Ovary (tissue), 9 donors: Measurements from ENCODE around the gene SDK1. TPM values are rescaled to one million over a fixed set of nuclear protein-coding genes. Genes with fewer than 3 reads are reported as not detected.

Experiments used
- DNase-seq, 5 donors: peaks; one replicate each; pipeline ENCODE4 v3.0.0-alpha.2; 2019 to 2020
- H3K27ac ChIP-seq, 2 donors: fragments of 200-600 bp; one replicate each; pipeline versions ENCODE4 v1.5.1 to v1.8.0; 2019 to 2022
- H3K27me3 ChIP-seq: fragments of 200-600 bp; one replicate; pipeline ENCODE4 v1.8.0; 2022
- H3K36me3 ChIP-seq: fragments of 200-600 bp; sonication (generic); one replicate; pipeline ENCODE4 v1.5.1; 2019
- H3K4me1 ChIP-seq: one replicate; pipeline ENCODE4 v1.8.1; 2013; ENCODE audit warnings: mild to moderate bottlenecking, moderate library complexity; ENCODE audit not compliant: insufficient read depth
- H3K4me3 ChIP-seq: fragments of 200-600 bp; sonication (generic); one replicate; pipeline ENCODE4 v1.5.1; 2017
- H3K9me3 ChIP-seq, 2 donors: fragments of 200-600 bp in 1 of 2; sonication (generic) in 1 of 2; one replicate each; pipeline versions ENCODE4 v1.5.1 to v1.8.1; 2013 to 2019; ENCODE audit warnings: mild to moderate bottlenecking in 1 of 2, moderate library complexity in 1 of 2
- CTCF ChIP-seq, 3 donors: fragments of 450-650 bp in 2 of 3; fragments of 200-600 bp in 1 of 3; IDR thresholded peaks; one replicate each; pipeline versions ENCODE4 v1.5.1 to v1.8.0; 2016 to 2022; ENCODE audit warnings: antibody characterized with exemption in 3 of 3, mild to moderate bottlenecking in 1 of 3
- EP300 ChIP-seq: sonication (generic); formaldehyde crosslinking; IDR thresholded peaks from one replicate; pipeline ENCODE4 v1.6.1; 2017; ENCODE audit warnings: antibody characterized with exemption
- POLR2A ChIP-seq: fragments of 450-650 bp; IDR thresholded peaks from one replicate; pipeline ENCODE4 v1.6.1; 2017; ENCODE audit warnings: antibody characterized with exemption, mild to moderate bottlenecking, moderate library complexity
- WGBS, 3 donors: extraction: QIAGEN DNeasy Blood & Tissue Kit in 1 of 3; methylation state at CpG; one replicate each; pipeline versions ENCODE4 v1.1.5 to v1.1.7; 2013 to 2017; 5-methylcytosine and 5-hydroxymethylcytosine counted together
- intact Hi-C, 4 donors: fragments of 100-400 bp; cut with DNase I; formaldehyde crosslinking; loops; one replicate each; pipeline versions ENCODE4 v1.11.0 to v1.15.1; 2022 to 2023
- polyA plus RNA-seq, 2 donors: library from polyadenylated mRNA; stranded (reverse); fragments of 200-250 nt in 1 of 2; fragments of 350-450 nt in 1 of 2; fragmentation: Illumina TruSeq in 1 of 2; extraction: RNeasy Lipid Tissue Mini Kit (QIAGEN cat#74804) in 1 of 2; gene quantifications; one replicate each; pipeline ENCODE4 v1.2.3, GENCODE V29; 2013 to 2014
- total RNA-seq, 7 donors: library from RNA; depleted of rRNA in 2 of 7; stranded (reverse); fragments of >200 nt in 2 of 7; fragmentation: NEBNext Ultra II Directional in 3 of 7; extraction: Animal tissue kit (Norgen Biotek cat#: 25700) in 3 of 7; gene quantifications; one replicate each; pipeline versions ENCODE4 v1.1.0 to v1.2.4, GENCODE V29; 2016 to 2023
- donor health status: DM: no; HTN: no; CAD: no; lungs with moderate emphysema.
- donor health status: DM: no; HTN: no; CAD: no.
- donor health status: Bipolar disorder and iron deficiency.
- donor health status: DM: yes; HTN: yes; CAD: no.
- donor health status: DM: no; HTN: no; CAD: no.
- donor health status: DM: yes; HTN: yes; CAD: no.

Gene SDK1
- total and polyA plus RNA-seq, 9 donors: 1.2 to 13.3 (median 4.4) TPM

GRCh38 chr7:3495954-3496353 is 194.9 kb downstream of the SDK1 start:
- H3K4me3 ChIP-seq: no peak overlapping the region
- no peaks in the 10 kb centered on the region for H3K27me3 ChIP-seq
- H3K27ac ChIP-seq: no peak overlapping the region
- H3K9me3 ChIP-seq: no peaks in the 10 kb centered on the region
- no peak for TF ChIP-seq CTCF (IDR thresholded peaks at IDR 0.05)
- no peak for TF ChIP-seq POLR2A
- TF ChIP-seq EP300: no peak
- no peak for DNase-seq
- no peaks in the 10 kb centered on the region for H3K4me1 ChIP-seq
- no peaks in the 10 kb centered on the region for H3K36me3 ChIP-seq
- WGBS, 3 donors: 57 to 72% (median 57%) methylated on average over 5 of the region's 5 CpGs
- intact Hi-C loops: no loop called here

- intact Hi-C loops: no loop called here
- WGBS, 3 donors: 80 to 82% (median 81%) methylated on average over 2 of the region's 2 CpGs
- Histone ChIP-seq H3K4me3 (no peak overlapping the region), H3K27ac (no peak overlapping the region), H3K4me1 (no peaks in the 10 kb centered on the region), H3K9me3 (no peaks in the 10 kb centered on the region), H3K36me3 (no peaks in the 10 kb centered on the region), H3K27me3 (no peaks in the 10 kb centered on the region)
- TF ChIP-seq POLR2A: no peak
- no peak for TF ChIP-seq EP300
- no peak for TF ChIP-seq CTCF (IDR thresholded peaks at IDR 0.05)
- DNase-seq: no peak
These were observed 196.7 kb downstream of the SDK1 start for GRCh38 chr7:3497796-3498195.

GRCh38 chr7:3501671-3502070 is 200.6 kb downstream of the SDK1 start:
- DNase-seq: no peak
- H3K36me3 ChIP-seq: no peaks in the 10 kb centered on the region
- H3K27me3 ChIP-seq: no peaks in the 10 kb centered on the region
- intact Hi-C loops: no loop called here
- no peak overlapping the region for H3K27ac ChIP-seq
- no peaks in the 10 kb centered on the region for H3K9me3 ChIP-seq
- H3K4me3 ChIP-seq: no peak overlapping the region
- TF ChIP-seq EP300: no peak
- no peak for TF ChIP-seq CTCF (IDR thresholded peaks at IDR 0.05)
- no peak for TF ChIP-seq POLR2A
- no peaks in the 10 kb centered on the region for H3K4me1 ChIP-seq

GRCh38 chr7:3504384-3504783 is 203.3 kb downstream of the SDK1 start:
- intact Hi-C loops: no loop called here
- H3K27ac ChIP-seq: no peak overlapping the region
- 94 to 100% (median 95%) methylated on average over 1 of the region's 1 CpG for WGBS, 3 donors
- H3K27me3 ChIP-seq: no peaks in the 10 kb centered on the region
- no peak for DNase-seq
- H3K4me3 ChIP-seq: no peak overlapping the region
- H3K4me1 ChIP-seq: no peaks in the 10 kb centered on the region
- TF ChIP-seq EP300 (no peak), CTCF (IDR thresholded peaks at IDR 0.05) (no peak), POLR2A (no peak)
- H3K36me3 ChIP-seq: no peaks in the 10 kb centered on the region
- no peaks in the 10 kb centered on the region for H3K9me3 ChIP-seq
